SK-N-SH (cell line): ENCODE measurements around the gene LRMDA. TPM values are rescaled to one million over a fixed set of nuclear protein-coding genes. Genes with fewer than 3 reads are reported as not detected.
A peak's percentile ranks its signal among the peaks of the same experiment; 100 is the strongest.

ENCODE experiments used
- CTCF ChIA-PET: fragments of 300-600, 350-600 bp; formaldehyde crosslinking; extraction: SDS; loops from one replicate; lab custom pipeline; 2021; lab: Yijun Ruan, JAX
- POLR2A ChIA-PET: fragments of 350-600 bp; sonication (Branson Sonifier 250); formaldehyde crosslinking; extraction: SDS; loops from one replicate; lab custom pipeline; 2020; ENCODE audit warnings: antibody characterized with exemption, inconsistent platforms; lab: Yijun Ruan, JAX
- DNase-seq: peaks from one replicate; pipeline ENCODE4 v3.0.0; 2012
- H2AFZ ChIP-seq: fragments of 200-600 bp; sonication (generic); 2 replicates; pipeline ENCODE4 v1.8.1; 2016; ENCODE audit warnings: antibody characterized with exemption, mild to moderate bottlenecking, low read depth
- H3F3A ChIP-seq: fragments of 200-600 bp; sonication (generic); replicated peaks from 2 replicates; pipeline ENCODE3; 2016; ENCODE audit warnings: antibody characterized with exemption, mild to moderate bottlenecking; ENCODE audit not compliant: insufficient read depth
- H3K27ac ChIP-seq, 2 experiments: fragments of 200-500 bp in 1 of 2; fragments of 200-600 bp in 1 of 2; sonication (Bioruptor generic) in 1 of 2; sonication (generic), shearing (Covaris generic) in 1 of 2; 2 replicates each; pipeline versions ENCODE4 v1.5.1 to v1.6.1; 2014 to 2016; ENCODE audit warnings: low read depth in 2 of 2, inconsistent platforms in 1 of 2, low read length in 1 of 2, mild to moderate bottlenecking in 1 of 2, mixed read lengths in 1 of 2
- H3K27me3 ChIP-seq: fragments of 200-600 bp; sonication (generic), shearing (Covaris generic); 2 replicates; pipeline ENCODE4 v1.6.1; 2016; ENCODE audit warnings: mixed run types; ENCODE audit not compliant: insufficient read depth
- H3K36me3 ChIP-seq, 2 experiments: fragments of 200-500 bp in 1 of 2; fragments of 200-600 bp in 1 of 2; sonication (Bioruptor generic) in 1 of 2; sonication (generic) in 1 of 2; replicated peaks in 1 of 2; 2 replicates each; pipeline versions ENCODE3 to v1.5.1; 2014 to 2016; ENCODE audit warnings: low read length in 1 of 2, mild to moderate bottlenecking in 1 of 2; ENCODE audit not compliant: insufficient read depth in 2 of 2, control insufficient read depth in 1 of 2
- H3K4me1 ChIP-seq, 2 experiments: fragments of 200-500 bp in 1 of 2; fragments of 200-600 bp in 1 of 2; sonication (Bioruptor generic) in 1 of 2; sonication (generic), shearing (Covaris generic) in 1 of 2; 2 replicates each; pipeline versions ENCODE4 v1.5.1 to v1.6.1; 2014 to 2016; ENCODE audit warnings: low read depth in 1 of 2, low read length in 1 of 2, mixed run types in 1 of 2; ENCODE audit not compliant: insufficient read depth in 2 of 2, control insufficient read depth in 1 of 2
- H3K4me2 ChIP-seq: fragments of 200-600 bp; sonication (generic), shearing (Covaris generic); 2 replicates; pipeline ENCODE4 v1.6.1; 2017; ENCODE audit warnings: mixed run types
- H3K4me3 ChIP-seq, 2 experiments: fragments of 200-500 bp in 1 of 2; fragments of 200-600 bp in 1 of 2; sonication (Bioruptor generic) in 1 of 2; sonication (generic), shearing (Covaris generic) in 1 of 2; 2 replicates each; pipeline versions ENCODE4 v1.5.1 to v1.8.1; 2014 to 2016; ENCODE audit warnings: low read depth in 2 of 2, inconsistent platforms in 1 of 2, low read length in 1 of 2, mild to moderate bottlenecking in 1 of 2, mixed read lengths in 1 of 2, moderate library complexity in 1 of 2
- H3K79me2 ChIP-seq: fragments of 200-600 bp; sonication (generic); 2 replicates; pipeline ENCODE4 v1.8.1; 2017; ENCODE audit warnings: mild to moderate bottlenecking; ENCODE audit not compliant: insufficient read depth
- H3K9ac ChIP-seq: fragments of 200-600 bp; sonication (generic); 2 replicates; pipeline ENCODE4 v1.6.1; 2017; ENCODE audit warnings: mixed run types
- H3K9me2 ChIP-seq: fragments of 200-600 bp; sonication (generic); 2 replicates; pipeline ENCODE4 v1.6.1; 2017; ENCODE audit warnings: mixed run types
- H3K9me3 ChIP-seq: fragments of 200-600 bp; sonication (generic); 2 replicates; pipeline ENCODE4 v1.6.1; 2017; ENCODE audit warnings: mixed run types, mild to moderate bottlenecking, moderate library complexity
- H4K20me1 ChIP-seq: fragments of 200-600 bp; sonication (generic); 2 replicates; pipeline ENCODE4 v1.6.1; 2017; ENCODE audit warnings: mild to moderate bottlenecking, mixed run types; ENCODE audit not compliant: insufficient read depth
- EP300 ChIP-seq, 2 experiments: IDR thresholded peaks; 2 replicates each; pipeline versions ENCODE4 v1.4.0 to v1.6.1; 2012; ENCODE audit warnings: borderline replicate concordance in 1 of 2, low read depth in 1 of 2, low read length in 1 of 2
- FOXM1 ChIP-seq: IDR thresholded peaks from 2 replicates; pipeline ENCODE4 v1.4.0; 2012; ENCODE audit warnings: low read depth, mild to moderate bottlenecking
- GATA2 ChIP-seq: sonication (generic); formaldehyde crosslinking; IDR thresholded peaks from 2 replicates; pipeline ENCODE4 v1.5.0; 2020; ENCODE audit warnings: mild to moderate bottlenecking, missing genetic modification reagents
- TCF12 ChIP-seq: IDR thresholded peaks from 2 replicates; pipeline ENCODE4 v1.4.0; 2012
- USF1 ChIP-seq: IDR thresholded peaks from 2 replicates; pipeline ENCODE4 v1.4.0; 2012; ENCODE audit warnings: low read depth, borderline replicate concordance
- WGBS: methylation state at CpG from one replicate; pipeline ENCODE4 v1.1.6; 2017; ENCODE audit warnings: low lambda C conversion rate; 5-methylcytosine and 5-hydroxymethylcytosine counted together
- polyA plus RNA-seq, 3 experiments: library from polyadenylated mRNA; depleted of rRNA; stranded (reverse); fragments of >200 nt; gene quantifications; 2 replicates each; pipeline ENCODE4 v1.2.3, GENCODE V29; 2012
- TF ChIP-seq, protein P1 (sequence below): IDR thresholded peaks from 2 replicates; pipeline ENCODE4 v1.4.0; 2012; ENCODE audit warnings: low read depth
- TF ChIP-seq, protein P2 (sequence below): fragments of 150-350 bp; IDR thresholded peaks from 2 replicates; pipeline ENCODE4 v1.6.1; 2016; ENCODE audit warnings: mild to moderate bottlenecking, low read depth, low read length

Gene LRMDA
- polyA plus RNA-seq, 1 of the 3 experiments (the other 2 are of a cell fraction), result 0.95 TPM

GRCh38 chr10:76202777-76203176 lies 771.4 kb downstream of the LRMDA start:
- DNase-seq, result no peak
- Histone ChIP-seq H3K79me2 (no peaks in the 10 kb centered on the region), H3K4me3 (no peak overlapping the region), H3K9me3 (no peaks in the 10 kb centered on the region), H3K4me1 (no peaks in the 10 kb centered on the region), H3F3A (no peaks in the 10 kb centered on the region), H3K4me2 (no peak overlapping the region; the same call in 1 of the 2 replicates), H3K27me3 (no peaks in the 10 kb centered on the region), H4K20me1 (no peaks in the 10 kb centered on the region), H3K9me2 (no peaks in the 10 kb centered on the region), H3K36me3 (no peaks in the 10 kb centered on the region), H3K27ac (peak overlapping the region in 1 of 2 experiments; percentile 12; a peak in 2 of 4 replicates), H3K9ac (no peak overlapping the region), H2AFZ (0 out of 2 replicates have a peak overlapping the region, but pooled peaks have one; percentile 14)
- ChIA-PET CTCF (interaction anchor here (1.0 kb wide), 2 partner anchors 9 to 802 kb away, joined by 3 read pairs; no protein-coding TSS in a partner anchor), POLR2A (no interaction called here)
- WGBS, result 56% methylated on average over 1 of the region's 1 CpG
- TF ChIP-seq USF1 (no peak), EP300 (IDR thresholded peaks at IDR 0.05; ENCODE audit: borderline replicate concordance in 1 of 2, low read depth in 1 of 2, low read length in 1 of 2) (0 out of 4 replicates have a peak, but pooled peaks of 1 of the 2 experiments have one; percentile 21), GATA2 (no peak), TCF12 (peak; percentile 62)

DNA sequence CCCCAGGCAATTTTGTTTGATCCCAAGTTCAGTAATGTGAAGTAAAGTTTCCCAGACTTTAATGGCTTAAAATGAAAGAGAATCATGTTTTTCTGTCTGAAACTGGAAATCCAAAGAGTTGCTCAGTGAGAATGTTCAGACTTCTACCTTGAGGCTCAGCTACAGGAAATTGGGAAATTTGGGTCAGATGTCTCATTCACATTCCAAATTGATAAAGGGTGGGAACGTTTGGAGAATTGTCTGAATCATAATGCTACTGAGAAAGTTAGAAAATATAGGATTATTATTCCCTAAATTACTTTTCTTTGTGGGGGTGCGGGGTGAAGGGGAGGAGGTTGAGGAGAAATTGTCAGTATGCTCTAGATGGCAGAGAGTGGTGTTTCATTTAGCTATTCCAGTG lies 773.9 kb downstream of the LRMDA start:
- no peak for DNase-seq
- H3K36me3 ChIP-seq, result no peaks in the 10 kb centered on the region
- H2AFZ ChIP-seq, result no peak overlapping the region
- H3K9me3 ChIP-seq, result no peaks in the 10 kb centered on the region
- H3K9ac ChIP-seq, result no peak overlapping the region
- no peak for TF ChIP-seq USF1
- TF ChIP-seq, protein P1, sequence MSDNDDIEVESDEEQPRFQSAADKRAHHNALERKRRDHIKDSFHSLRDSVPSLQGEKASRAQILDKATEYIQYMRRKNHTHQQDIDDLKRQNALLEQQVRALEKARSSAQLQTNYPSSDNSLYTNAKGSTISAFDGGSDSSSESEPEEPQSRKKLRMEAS, result no peak
- TF ChIP-seq, protein P2, sequence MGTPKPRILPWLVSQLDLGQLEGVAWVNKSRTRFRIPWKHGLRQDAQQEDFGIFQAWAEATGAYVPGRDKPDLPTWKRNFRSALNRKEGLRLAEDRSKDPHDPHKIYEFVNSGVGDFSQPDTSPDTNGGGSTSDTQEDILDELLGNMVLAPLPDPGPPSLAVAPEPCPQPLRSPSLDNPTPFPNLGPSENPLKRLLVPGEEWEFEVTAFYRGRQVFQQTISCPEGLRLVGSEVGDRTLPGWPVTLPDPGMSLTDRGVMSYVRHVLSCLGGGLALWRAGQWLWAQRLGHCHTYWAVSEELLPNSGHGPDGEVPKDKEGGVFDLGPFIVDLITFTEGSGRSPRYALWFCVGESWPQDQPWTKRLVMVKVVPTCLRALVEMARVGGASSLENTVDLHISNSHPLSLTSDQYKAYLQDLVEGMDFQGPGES, result no peak
- no peak for TF ChIP-seq FOXM1
- H3K27ac ChIP-seq, result no peak overlapping the region
- H3K4me3 ChIP-seq, result no peak overlapping the region
- no peaks in the 10 kb centered on the region for H3K4me1 ChIP-seq
- no peaks in the 10 kb centered on the region for H3K9me2 ChIP-seq
- no peak overlapping the region for H3K4me2 ChIP-seq
- H3K79me2 ChIP-seq, result no peaks in the 10 kb centered on the region
- POLR2A ChIA-PET, result no interaction called here
- no peaks in the 10 kb centered on the region for H3F3A ChIP-seq
- no peaks in the 10 kb centered on the region for H3K27me3 ChIP-seq
- 52% methylated on average over 2 of the region's 2 CpGs for WGBS
- CTCF ChIA-PET, result no interaction called here
- no peaks in the 10 kb centered on the region for H4K20me1 ChIP-seq
